Measurements from ENCODE around the gene HIVEP1.

The HIVEP1 gene

DNA sequence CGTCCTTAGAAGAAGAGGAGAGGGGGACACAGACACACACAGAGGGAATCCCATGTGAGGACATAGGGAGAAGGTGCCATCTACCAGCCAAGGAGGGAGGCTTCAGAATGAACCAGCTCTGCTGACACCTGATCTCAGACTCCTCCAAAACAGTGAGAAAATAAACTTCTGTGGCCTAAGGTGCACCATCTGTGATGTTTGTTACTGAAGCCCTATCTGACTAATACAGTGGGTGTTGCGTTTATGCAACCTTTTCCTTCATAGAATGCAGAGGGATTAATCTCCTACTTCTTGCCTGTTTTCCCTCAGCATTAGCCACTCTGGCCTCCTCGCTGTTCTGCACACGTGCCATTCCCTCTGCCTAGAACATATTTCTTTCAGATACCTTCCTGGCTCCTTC is 196.6 kb downstream of the HIVEP1 start (continued):
- TF ChIP-seq ZNF292 (tag by site-specific recombination; IDR thresholded peaks at IDR 0.05; ENCODE audit: borderline replicate concordance, low read depth) (no peak), HOXA7 (CRISPR knock-in tag; IDR thresholded peaks at IDR 0.05; ENCODE audit: borderline replicate concordance) (no peak), ZNF184 (tag by site-specific recombination; IDR thresholded peaks at IDR 0.05) (no peak), ZFP41 (tag by site-specific recombination; IDR thresholded peaks at IDR 0.05; ENCODE audit: borderline replicate concordance) (no peak), PRDM1 (tag by site-specific recombination; IDR thresholded peaks at IDR 0.05) (no peak), ZNF202 (tag by site-specific recombination; IDR thresholded peaks at IDR 0.05; ENCODE audit: borderline replicate concordance) (no peak)

Measured in HEK293 (cell line).